GM03348 (cell line): ENCODE data around the gene FOXC2.

Experiments
- DNase-seq: peaks from one replicate; pipeline ENCODE4 v3.0.0; 2012; ENCODE audit warnings: low spot score

Gene FOXC2

GRCh38 chr16:86616906-86617305 is 50.3 kb downstream of the FOXC2 start:
- no peak for DNase-seq

GRCh38 chr16:86618431-86619238 is 52.0 kb downstream of the FOXC2 start:
- no peak for DNase-seq
